H1 (cell line): ENCODE measurements around the gene NR3C2. TPM values are rescaled to one million over a fixed set of nuclear protein-coding genes. Genes with fewer than 3 reads are reported as not detected.

ENCODE experiments used
- CTCF ChIA-PET: fragments of 300-600 bp; sonication (Branson Sonifier 250); formaldehyde crosslinking; loops from one replicate; lab custom pipeline; 2021; ENCODE audit not compliant: partially characterized antibody; lab: Charles Lee
- POLR2A ChIA-PET: fragments of 300-600 bp; sonication (Branson Sonifier 250); formaldehyde crosslinking; loops from one replicate; lab custom pipeline; 2021; ENCODE audit warnings: inconsistent platforms; ENCODE audit not compliant: partially characterized antibody; lab: Charles Lee
- DNase-seq, 2 experiments: peaks; one replicate each; pipeline versions ENCODE4 v3.0.0 to v3.0.0-alpha.2; 2010 to 2022; ENCODE audit warnings: low spot score in 2 of 2, low read depth in 1 of 2, mixed read lengths in 1 of 2
- FAIRE-seq: peaks from 2 replicates; lab custom pipeline; 2011; peaks lifted over from hg19 to GRCh38; lab: Jason Lieb, UNC
- H2AFZ ChIP-seq: 2 replicates; pipeline ENCODE4 v1.8.1; 2012; ENCODE audit warnings: low read length, inconsistent platforms
- H2AK5ac ChIP-seq: 2 replicates; pipeline ENCODE4 v1.6.1; 2013; ENCODE audit warnings: low read depth, low read length
- H2BK120ac ChIP-seq: replicated peaks from 2 replicates; pipeline ENCODE3; 2013; ENCODE audit warnings: low read depth, low read length, inconsistent platforms
- H2BK12ac ChIP-seq: 2 replicates; pipeline ENCODE4 v1.6.1; 2013; ENCODE audit warnings: low read depth, low read length
- H2BK15ac ChIP-seq: 2 replicates; pipeline ENCODE4 v1.6.1; 2013; ENCODE audit warnings: low read length
- H2BK20ac ChIP-seq: 2 replicates; pipeline ENCODE4 v1.6.1; 2013; ENCODE audit warnings: low read length
- H2BK5ac ChIP-seq: 2 replicates; pipeline ENCODE4 v1.6.1; 2013; ENCODE audit warnings: low read depth, low read length
- H3K14ac ChIP-seq: 2 replicates; pipeline ENCODE4 v1.6.1; 2013; ENCODE audit warnings: inconsistent platforms; ENCODE audit not compliant: insufficient read length
- H3K18ac ChIP-seq: 2 replicates; pipeline ENCODE4 v1.6.1; 2013; ENCODE audit warnings: low read length; ENCODE audit errors: extremely low read depth
- H3K23ac ChIP-seq: 2 replicates; pipeline ENCODE4 v1.6.1; 2013; ENCODE audit warnings: inconsistent platforms; ENCODE audit not compliant: insufficient read length
- H3K23me2 ChIP-seq: 2 replicates; pipeline ENCODE4 v1.6.1; 2013; ENCODE audit warnings: low read depth, low read length
- H3K27ac ChIP-seq: 2 replicates; pipeline ENCODE4 v1.6.1; 2011; ENCODE audit warnings: low read depth, low read length, inconsistent platforms
- H3K27me3 ChIP-seq, 4 experiments: replicated peaks in 1 of 4; 1 replicate in 1 of 4; 2 replicates in 3 of 4; pipeline versions ENCODE4 v1.6.1 to v1.8.1; 2011 to 2013; ENCODE audit warnings: low read length in 3 of 4, mild to moderate bottlenecking in 3 of 4, inconsistent platforms in 2 of 4, mixed read lengths in 2 of 4, moderate library complexity in 1 of 4; ENCODE audit not compliant: control insufficient read depth in 3 of 4, insufficient read depth in 3 of 4; ENCODE audit errors: extremely low read depth in 1 of 4
- H3K36me3 ChIP-seq, 4 experiments: 2 replicates each; pipeline versions ENCODE4 v1.6.1 to v1.8.1; 2011 to 2013; ENCODE audit warnings: mild to moderate bottlenecking in 4 of 4, low read length in 3 of 4, moderate library complexity in 2 of 4, control low read depth in 1 of 4, inconsistent platforms in 1 of 4; ENCODE audit not compliant: insufficient read depth in 4 of 4, control insufficient read depth in 2 of 4
- H3K4ac ChIP-seq: replicated peaks from 2 replicates; pipeline ENCODE3; 2013; ENCODE audit warnings: low read length, low read depth, mixed read lengths, inconsistent platforms; ENCODE audit not compliant: insufficient read length
- H3K4me1 ChIP-seq, 4 experiments: replicated peaks in 1 of 4; 1 replicate in 1 of 4; 2 replicates in 3 of 4; pipeline versions ENCODE4 v1.6.1 to v1.8.1; 2011 to 2013; ENCODE audit warnings: low read length in 3 of 4, inconsistent platforms in 2 of 4, mixed read lengths in 1 of 4; ENCODE audit not compliant: insufficient read depth in 4 of 4, control insufficient read depth in 3 of 4
- H3K4me2 ChIP-seq, 2 experiments: 2 replicates each; pipeline versions ENCODE4 v1.6.1 to v1.8.1; 2011 to 2013; ENCODE audit warnings: low read depth in 2 of 2, low read length in 2 of 2, control low read depth in 1 of 2, inconsistent platforms in 1 of 2, mild to moderate bottlenecking in 1 of 2; ENCODE audit not compliant: insufficient read depth in 1 of 2
- H3K4me3 ChIP-seq, 4 experiments: fragments of 200-600, 300-600 bp in 1 of 4; sonication (generic), shearing (Covaris generic), sonication (Bioruptor Twin) in 1 of 4; 2 replicates each; pipeline versions ENCODE4 v1.5.1 to v1.8.1; 2011 to 2016; ENCODE audit warnings: low read length in 4 of 4, low read depth in 3 of 4, control low read depth in 2 of 4, inconsistent platforms in 2 of 4, mild to moderate bottlenecking in 2 of 4, mixed read lengths in 1 of 4, moderate library complexity in 1 of 4; ENCODE audit not compliant: insufficient read depth in 2 of 4; ENCODE audit errors: extremely low read depth in 1 of 4
- H3K56ac ChIP-seq: replicated peaks from 2 replicates; pipeline ENCODE3; 2013; ENCODE audit warnings: low read depth, mild to moderate bottlenecking, mixed read lengths, low read length, inconsistent platforms; ENCODE audit not compliant: insufficient read length
- H3K79me1 ChIP-seq: 2 replicates; pipeline ENCODE4 v1.6.1; 2013; ENCODE audit warnings: low read depth, low read length, control low read depth
- H3K79me2 ChIP-seq, 2 experiments: 2 replicates each; pipeline versions ENCODE4 v1.6.1 to v1.8.1; 2012 to 2013; ENCODE audit warnings: low read length in 2 of 2, mild to moderate bottlenecking in 2 of 2, inconsistent platforms in 1 of 2; ENCODE audit not compliant: insufficient read depth in 2 of 2, control insufficient read depth in 1 of 2
- H3K9ac ChIP-seq, 4 experiments: replicated peaks in 1 of 4; 1 replicate in 1 of 4; 2 replicates in 3 of 4; pipeline versions ENCODE4 v1.6.1 to v1.8.1; 2011 to 2013; ENCODE audit warnings: low read depth in 3 of 4, low read length in 3 of 4, control low read depth in 2 of 4, mild to moderate bottlenecking in 2 of 4, moderate library complexity in 2 of 4, inconsistent platforms in 1 of 4; ENCODE audit errors: extremely low read depth in 1 of 4
- H3K9me3 ChIP-seq, 2 experiments: 2 replicates each; pipeline versions ENCODE4 v1.6.1 to v1.8.1; 2012 to 2013; ENCODE audit warnings: mild to moderate bottlenecking in 2 of 2, moderate library complexity in 2 of 2, control low read depth in 1 of 2, inconsistent platforms in 1 of 2, low read depth in 1 of 2, low read length in 1 of 2, mixed read lengths in 1 of 2; ENCODE audit not compliant: insufficient read depth in 2 of 2
- H4K20me1 ChIP-seq, 2 experiments: replicated peaks in 1 of 2; 2 replicates each; pipeline versions ENCODE3 to v1.8.1; 2011 to 2013; ENCODE audit warnings: inconsistent platforms in 2 of 2, low read length in 2 of 2, mild to moderate bottlenecking in 1 of 2; ENCODE audit not compliant: insufficient read depth in 2 of 2, control insufficient read depth in 1 of 2
- H4K5ac ChIP-seq: 2 replicates; pipeline ENCODE4 v1.6.1; 2013; ENCODE audit warnings: low read length, low read depth, mixed read lengths, inconsistent platforms; ENCODE audit not compliant: insufficient read length
- H4K8ac ChIP-seq: 2 replicates; pipeline ENCODE4 v1.8.0; 2013; ENCODE audit warnings: mild to moderate bottlenecking, moderate library complexity, low read length, inconsistent platforms; ENCODE audit not compliant: insufficient read depth; ENCODE audit errors: extremely low read depth
- H4K91ac ChIP-seq: replicated peaks from 2 replicates; pipeline ENCODE3; 2013; ENCODE audit warnings: low read length, mixed read lengths, inconsistent platforms; ENCODE audit not compliant: insufficient read length
- CHD1 ChIP-seq: IDR thresholded peaks from 2 replicates; pipeline ENCODE4 v1.6.1; 2012; ENCODE audit warnings: low read depth, low read length, improper control_type of control experiment
- CTBP2 ChIP-seq: IDR thresholded peaks from 2 replicates; pipeline ENCODE4 v1.7.0; 2011; ENCODE audit warnings: borderline replicate concordance, mild to moderate bottlenecking, moderate library complexity, mixed read lengths, low read length; ENCODE audit not compliant: insufficient read depth, insufficient read length
- CTCF ChIP-seq, 3 experiments: IDR thresholded peaks; 1 replicate in 2 of 3; 2 replicates in 1 of 3; pipeline versions ENCODE4 v1.5.1 to v1.6.1; 2011; ENCODE audit warnings: low read length in 3 of 3, mild to moderate bottlenecking in 3 of 3, inconsistent platforms in 2 of 3, low read depth in 1 of 3, moderate library complexity in 1 of 3; ENCODE audit not compliant: insufficient read depth in 1 of 3; ENCODE audit errors: control extremely low read depth in 1 of 3
- GABPA ChIP-seq: IDR thresholded peaks from 2 replicates; pipeline ENCODE4 v1.6.1; 2011; ENCODE audit warnings: mild to moderate bottlenecking, low read length, moderate library complexity, borderline replicate concordance; ENCODE audit not compliant: insufficient read depth
- HDAC6 ChIP-seq: IDR thresholded peaks from one replicate; pipeline ENCODE4 v1.7.1; 2012; ENCODE audit warnings: low read depth, mild to moderate bottlenecking, inconsistent platforms, low read length, moderate library complexity
- POLR2A ChIP-seq, 2 experiments: IDR thresholded peaks; 1 replicate in 1 of 2; 2 replicates in 1 of 2; pipeline ENCODE4 v1.6.1; 2011; ENCODE audit warnings: low read depth in 2 of 2, low read length in 2 of 2, mild to moderate bottlenecking in 2 of 2; ENCODE audit errors: control extremely low read depth in 1 of 2
- POU5F1 ChIP-seq: IDR thresholded peaks from 2 replicates; pipeline ENCODE4 v1.6.1; 2011; ENCODE audit warnings: low read depth, mild to moderate bottlenecking, low read length, moderate library complexity
- SP1 ChIP-seq: IDR thresholded peaks from 2 replicates; pipeline ENCODE4 v1.6.1; 2011; ENCODE audit warnings: low read depth, low read length
- SP2 ChIP-seq: IDR thresholded peaks from 2 replicates; pipeline ENCODE4 v1.6.1; 2012; ENCODE audit warnings: mild to moderate bottlenecking, low read length, inconsistent platforms
- SP4 ChIP-seq: IDR thresholded peaks from 2 replicates; pipeline ENCODE4 v1.6.1; 2012; ENCODE audit warnings: low read length, inconsistent platforms
- SUZ12 ChIP-seq: fragments of 200-600 bp; sonication (generic); IDR thresholded peaks from 2 replicates; pipeline ENCODE4 v1.6.1; 2012; ENCODE audit warnings: mild to moderate bottlenecking, inconsistent platforms, low read length, moderate library complexity, mixed read lengths
- TBP ChIP-seq: IDR thresholded peaks from 2 replicates; pipeline ENCODE4 v1.6.1; 2011; ENCODE audit warnings: low read depth, low read length, improper control_type of control experiment
- ZNF274 ChIP-seq: IDR thresholded peaks from 2 replicates; pipeline ENCODE4 v1.7.0; 2012; ENCODE audit warnings: low read length, borderline replicate concordance; ENCODE audit errors: extremely low read depth
- WGBS, 2 experiments: shearing (Covaris generic) in 1 of 2; methylation state at CpG; one replicate each; pipeline versions ENCODE4 v1.1.6 to v1.1.7; 2013 to 2015; ENCODE audit warnings: low lambda C conversion rate in 2 of 2, mixed read lengths in 2 of 2, inconsistent platforms in 1 of 2, low coverage in 1 of 2, missing lambda C conversion rate in 1 of 2; ENCODE audit not compliant: insufficient replicate concordance in 2 of 2, insufficient coverage in 1 of 2, insufficient read length in 1 of 2; ENCODE audit errors: extremely low coverage in 1 of 2, missing lambda C conversion rate in 1 of 2; 5-methylcytosine and 5-hydroxymethylcytosine counted together
- polyA plus RNA-seq, 7 experiments: library from polyadenylated mRNA; depleted of rRNA in 3 of 7; stranded (reverse) in 5 of 7; unstranded in 2 of 7; fragments of >200 nt in 5 of 7; fragments of 200-250 nt in 2 of 7; gene quantifications; 1 replicate in 5 of 7; 2 replicates in 1 of 7; 4 replicates in 1 of 7; pipeline versions ENCODE4 v1.2.1 to v1.2.3, GENCODE V29; 2011 to 2013; ENCODE audit warnings: missing spikeins in 2 of 7, mixed read lengths in 2 of 7
- total RNA-seq: library from RNA; stranded (reverse); fragmentation: NEBNext Ultra II Directional; extraction: Animal tissue kit (Norgen Biotek cat#: 25700); gene quantifications from 2 replicates; pipeline ENCODE4 v1.2.1, GENCODE V29; 2021

NR3C2 gene
- total and polyA plus RNA-seq, 2 of the 8 experiments (the other 6 are each of a cell fraction or from before 2014, with no cell fraction given) = 0.80 to 3.9 TPM

- Histone ChIP-seq H2BK12ac (no peak overlapping the region), H3K27me3 (no peaks in the 10 kb centered on the region), H3K79me1 (no peaks in the 10 kb centered on the region; the same call in 1 of the 2 replicates), H2AK5ac (no peak overlapping the region), H2BK5ac (no peak overlapping the region), H2AFZ (no peak overlapping the region), H3K23ac (no peak overlapping the region), H3K4me1 (peaks cover 0 to 3% (median 1%) of the 10 kb centered on the region in 4 experiments; a peak in 3 of 7 replicates), H4K8ac (no peak overlapping the region), H3K14ac (no peak overlapping the region), H2BK15ac (no peak overlapping the region), H4K5ac (no peak overlapping the region), H3K4me3 (no peak overlapping the region), H3K79me2 (no peaks in the 10 kb centered on the region), H3K9me3 (no peaks in the 10 kb centered on the region), H3K23me2 (no peaks in the 10 kb centered on the region), H4K91ac (no peak overlapping the region), H3K4me2 (no peak overlapping the region), H3K27ac (no peak overlapping the region), H3K18ac (no peak overlapping the region), H3K4ac (no peak overlapping the region), H3K36me3 (no peaks in the 10 kb centered on the region; a peak in 1 of 8 replicates), H3K56ac (no peak overlapping the region), H4K20me1 (no peaks in the 10 kb centered on the region), H2BK120ac (no peak overlapping the region), H3K9ac (no peak overlapping the region), H2BK20ac (no peak overlapping the region)
- WGBS, 2 experiments = 86% methylated on average over 5 of the region's 5 CpGs; no CpG with 5 or more reads in 1 of the 2 experiments
- ChIA-PET POLR2A (no interaction called here), CTCF (interaction anchor here (1.1 to 1.5 kb wide), 3 partner anchors 12 to 41 kb away, joined by 3 to 5 read pairs (median 3); no protein-coding TSS in a partner anchor)
- FAIRE-seq (no peak), DNase-seq (no peak)
- no peak for TF ChIP-seq HDAC6
- TF ChIP-seq SUZ12 = no peak
- TF ChIP-seq CTBP2 = no peak
- TF ChIP-seq SP1 = no peak
- TF ChIP-seq POLR2A (IDR thresholded peaks at IDR 0.05; ENCODE audit: control extremely low read depth in 1 of 2, low read depth in 2 of 2, low read length in 2 of 2) = no peak
- no peak for TF ChIP-seq CTCF (IDR thresholded peaks at IDR 0.05; ENCODE audit: control extremely low read depth in 1 of 3, insufficient read depth in 1 of 3, low read depth in 1 of 3, low read length in 3 of 3)
- TF ChIP-seq CHD1 = no peak
- TF ChIP-seq POU5F1 = no peak
- no peak for TF ChIP-seq SP4
- no peak for TF ChIP-seq GABPA
- TF ChIP-seq SP2 = no peak
- no peak for TF ChIP-seq TBP
- no peak for TF ChIP-seq ZNF274
Observed at GRCh38 chr4:148065075-148065474, 377.1 kb downstream of the NR3C2 start.
